Stimulated activated CD4-positive, alpha-beta T cell treated with anti-CD3 and anti-CD28 coated beads, Interleukin-2, amount 100 ng/mL, for 4 hours (primary cell): ENCODE measurements around the gene HS3ST5.

Experiments
- DNase-seq: peaks from one replicate; pipeline ENCODE4 v3.0.0-alpha.2; 2020; ENCODE audit warnings: low read depth

Gene HS3ST5, protein sequence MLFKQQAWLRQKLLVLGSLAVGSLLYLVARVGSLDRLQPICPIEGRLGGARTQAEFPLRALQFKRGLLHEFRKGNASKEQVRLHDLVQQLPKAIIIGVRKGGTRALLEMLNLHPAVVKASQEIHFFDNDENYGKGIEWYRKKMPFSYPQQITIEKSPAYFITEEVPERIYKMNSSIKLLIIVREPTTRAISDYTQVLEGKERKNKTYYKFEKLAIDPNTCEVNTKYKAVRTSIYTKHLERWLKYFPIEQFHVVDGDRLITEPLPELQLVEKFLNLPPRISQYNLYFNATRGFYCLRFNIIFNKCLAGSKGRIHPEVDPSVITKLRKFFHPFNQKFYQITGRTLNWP

GRCh38 chr6:114342826-114343781, at the start of gene HS3ST5:
HS3ST5 (minus strand) TSS chr6:114343023; CDS start chr6:114062845, 280,178 bp downstream.
- DNase-seq = no peak

- DNase-seq = no peak
Observed at GRCh38 chr6:114390176-114390575, 47.4 kb upstream of the HS3ST5 start.

DNA sequence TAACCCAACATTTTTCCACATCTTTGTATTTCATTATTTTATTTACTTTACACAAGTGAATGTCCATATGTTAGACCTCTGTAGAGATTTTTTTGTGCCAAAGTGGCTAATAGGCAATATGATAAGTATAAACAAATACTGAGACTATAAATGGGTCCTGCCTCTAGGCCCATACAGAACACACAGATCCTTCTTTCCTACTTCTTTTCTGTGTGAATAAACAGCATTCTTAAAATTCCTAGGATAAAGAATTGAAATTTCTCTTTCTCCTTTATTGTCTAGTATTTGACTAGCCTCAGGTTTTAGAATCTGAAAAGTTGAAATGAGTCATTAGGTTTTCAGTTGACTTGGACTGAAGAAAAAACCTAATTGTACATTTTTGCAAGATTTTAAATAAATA, 46.3 kb upstream of the HS3ST5 start:
- no peak for DNase-seq

DNA sequence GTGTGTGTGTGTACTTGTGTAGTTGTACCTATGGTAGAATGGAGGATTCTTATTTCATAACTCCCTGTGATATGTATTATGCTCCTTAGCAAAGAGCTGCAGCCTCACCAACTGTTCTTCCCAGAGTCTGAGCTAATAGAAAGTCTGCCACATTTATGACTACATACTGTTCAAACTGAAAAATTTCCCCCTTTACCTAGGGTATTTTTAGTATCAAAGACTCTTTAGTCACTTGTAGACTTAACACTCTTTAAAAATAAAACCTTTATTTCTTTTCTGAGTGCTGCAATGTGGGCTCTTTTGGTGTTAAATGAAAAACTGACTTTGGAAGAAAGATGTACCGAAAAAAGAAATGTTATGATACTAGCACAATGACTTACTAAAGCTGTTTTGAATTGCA, 39.6 kb upstream of the HS3ST5 start:
- no peak for DNase-seq

GRCh38 chr6:114377881-114378280, 35.1 kb upstream of the HS3ST5 start:
- no peak for DNase-seq

DNA sequence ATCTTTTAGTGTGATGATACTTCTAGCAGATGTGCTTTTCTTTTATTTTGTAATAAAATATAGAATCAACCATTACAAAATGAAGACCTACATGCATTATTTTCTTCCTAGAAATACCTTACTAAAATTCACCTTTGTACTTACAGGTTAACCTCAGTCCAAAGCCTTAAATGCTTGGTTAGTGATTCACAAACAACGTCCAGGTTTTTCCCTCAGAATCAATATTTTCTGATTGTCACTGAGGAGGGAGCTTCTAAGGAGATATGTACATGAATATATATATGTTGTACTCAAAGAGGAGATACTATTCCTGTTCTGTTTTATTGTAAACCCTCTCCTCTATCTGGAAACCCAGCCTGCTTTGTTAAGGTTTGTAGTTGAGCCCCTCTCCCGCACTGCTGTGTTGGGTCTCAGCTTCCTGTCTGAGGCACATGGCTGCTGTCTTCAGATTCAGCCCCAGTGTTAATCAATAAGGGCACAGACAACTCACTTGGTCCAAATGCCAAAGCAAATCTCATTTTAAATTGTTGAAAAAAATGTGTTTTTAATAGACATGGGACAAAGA, 33.9 kb upstream of the HS3ST5 start:
- no peak for DNase-seq

DNA sequence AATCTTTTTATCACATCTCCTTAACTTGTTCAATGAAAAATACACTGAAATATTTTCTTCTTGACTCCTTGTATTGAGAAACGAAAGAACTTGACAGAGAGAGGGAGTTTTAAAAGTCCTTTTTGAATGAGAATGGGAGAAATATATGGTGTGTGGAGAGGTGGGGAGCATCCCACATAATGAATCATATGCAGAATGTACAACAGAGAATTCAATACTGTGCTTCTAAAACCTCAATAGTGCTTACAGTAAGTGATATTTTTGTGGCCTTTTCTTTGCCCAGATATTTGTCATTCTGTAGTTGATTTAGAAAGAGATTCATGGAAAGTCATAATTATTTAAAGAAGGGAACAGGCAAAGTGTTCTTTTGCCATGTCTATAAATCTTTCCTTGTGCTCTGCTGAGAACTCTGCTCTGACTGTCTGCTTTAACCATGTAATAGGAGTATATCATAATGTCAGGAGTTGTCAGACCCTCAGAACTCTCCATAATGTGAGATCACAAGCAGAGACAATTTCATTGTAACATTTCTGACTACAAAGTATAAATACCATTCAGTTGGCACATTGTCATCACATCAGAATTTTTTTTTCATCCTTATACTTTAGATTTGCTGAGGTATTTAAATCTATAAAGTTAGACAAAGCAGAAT, 32.8 kb upstream of the HS3ST5 start:
- DNase-seq = no peak

- DNase-seq = no peak
Observed at GRCh38 chr6:114367315-114367961, 24.6 kb upstream of the HS3ST5 start.

DNA sequence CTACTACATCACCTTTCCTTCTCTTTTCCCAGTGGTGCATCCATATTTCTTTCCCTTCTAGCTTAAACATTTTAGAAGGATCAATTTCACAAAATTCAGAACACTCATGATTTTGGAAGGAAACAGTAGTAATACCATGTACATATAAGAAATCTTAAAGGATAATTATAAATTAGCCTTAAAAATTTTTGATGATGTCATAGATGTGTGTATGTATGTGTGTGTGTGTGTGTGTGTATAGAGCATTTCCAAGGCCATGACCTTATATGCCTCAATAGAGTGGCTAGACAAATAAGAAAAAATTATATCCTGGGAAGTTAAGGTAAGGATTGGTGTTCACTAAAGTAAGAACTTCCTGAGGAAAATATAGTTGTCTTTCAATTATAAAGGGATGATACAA, 24.1 kb upstream of the HS3ST5 start:
- DNase-seq = no peak

GRCh38 chr6:114364301-114364700, 21.5 kb upstream of the HS3ST5 start:
- no peak for DNase-seq

GRCh38 chr6:114362957-114363356, 20.1 kb upstream of the HS3ST5 start:
- DNase-seq = no peak

DNA sequence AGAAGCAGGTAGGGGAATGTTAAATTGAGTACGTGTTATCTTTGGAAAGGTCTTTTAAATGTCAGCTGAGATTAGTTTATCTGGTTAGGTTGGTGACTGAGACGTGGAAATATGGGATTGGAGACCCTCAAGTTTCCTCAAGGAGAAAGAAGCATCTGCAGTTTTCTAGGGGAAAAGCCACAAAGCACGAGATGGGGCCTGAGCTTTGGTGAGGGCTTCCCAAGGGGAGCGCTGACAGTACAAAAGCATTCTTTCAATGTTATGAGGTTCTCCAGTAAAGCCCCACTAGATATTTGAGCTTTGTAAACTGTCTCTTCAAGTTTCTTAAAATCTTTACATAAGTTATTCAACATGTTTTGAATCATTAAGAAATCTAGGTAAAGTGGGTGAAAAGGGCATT, 19.6 kb upstream of the HS3ST5 start:
- no peak for DNase-seq

- no peak for DNase-seq
Observed at GRCh38 chr6:114361036-114361435, 18.2 kb upstream of the HS3ST5 start.

- no peak for DNase-seq
Observed at GRCh38 chr6:114355300-114355699, 12.5 kb upstream of the HS3ST5 start.

DNA sequence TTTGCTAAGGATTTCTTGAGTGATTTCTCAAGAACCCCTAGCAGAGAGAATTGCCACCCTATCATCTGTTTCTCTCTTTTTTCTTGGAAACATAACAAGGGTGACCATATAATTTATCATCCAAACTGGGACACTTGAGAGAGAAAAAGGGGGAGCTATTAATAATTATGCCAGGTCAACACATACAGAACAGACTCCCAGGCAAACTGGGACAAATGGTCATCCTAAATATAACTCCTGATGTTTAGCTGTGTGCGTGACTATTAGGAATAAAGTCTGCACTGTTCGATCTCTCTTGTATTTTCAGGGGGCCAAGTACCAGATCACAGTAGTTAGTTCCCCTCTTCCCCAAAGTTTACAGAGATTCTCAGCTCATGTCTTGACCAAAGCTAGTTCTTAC, 11.7 kb upstream of the HS3ST5 start:
- DNase-seq = no peak

DNA sequence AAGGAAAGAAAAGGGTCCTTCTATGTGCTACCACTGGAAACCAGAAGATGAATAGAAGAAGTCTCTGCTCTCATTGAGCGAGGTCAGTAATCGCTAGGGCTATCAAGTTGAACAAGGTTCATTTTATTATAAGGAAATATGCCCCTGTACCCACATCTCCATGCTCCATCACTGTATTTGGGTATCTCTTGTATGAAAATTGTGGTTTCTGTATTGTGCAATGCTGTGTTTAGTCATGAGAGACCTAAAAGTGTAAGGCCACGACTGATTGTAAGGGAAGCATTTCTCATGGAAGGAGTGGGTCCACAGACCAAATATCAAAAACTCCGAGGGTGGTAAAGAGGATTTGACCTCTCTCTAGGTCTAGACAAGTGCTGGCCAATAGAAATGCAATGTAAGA, 3.6 kb upstream of the HS3ST5 start:
- no peak for DNase-seq

DNA sequence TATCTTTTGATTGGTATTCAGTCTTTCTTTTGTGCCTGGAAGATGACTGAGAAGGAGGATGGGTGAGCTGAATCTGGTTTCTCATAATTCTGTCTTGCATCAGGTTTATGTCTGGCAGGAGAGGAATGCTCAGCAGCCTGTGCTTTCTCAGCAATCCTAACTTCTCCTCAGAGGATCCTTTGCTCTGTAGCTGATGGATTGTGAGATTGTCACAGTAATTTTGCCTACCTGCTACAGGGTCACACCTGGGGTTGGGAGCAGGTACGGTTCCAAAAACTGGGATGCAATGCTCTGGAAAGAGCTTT, 2.1 kb upstream of the HS3ST5 start:
- DNase-seq = no peak

DNA sequence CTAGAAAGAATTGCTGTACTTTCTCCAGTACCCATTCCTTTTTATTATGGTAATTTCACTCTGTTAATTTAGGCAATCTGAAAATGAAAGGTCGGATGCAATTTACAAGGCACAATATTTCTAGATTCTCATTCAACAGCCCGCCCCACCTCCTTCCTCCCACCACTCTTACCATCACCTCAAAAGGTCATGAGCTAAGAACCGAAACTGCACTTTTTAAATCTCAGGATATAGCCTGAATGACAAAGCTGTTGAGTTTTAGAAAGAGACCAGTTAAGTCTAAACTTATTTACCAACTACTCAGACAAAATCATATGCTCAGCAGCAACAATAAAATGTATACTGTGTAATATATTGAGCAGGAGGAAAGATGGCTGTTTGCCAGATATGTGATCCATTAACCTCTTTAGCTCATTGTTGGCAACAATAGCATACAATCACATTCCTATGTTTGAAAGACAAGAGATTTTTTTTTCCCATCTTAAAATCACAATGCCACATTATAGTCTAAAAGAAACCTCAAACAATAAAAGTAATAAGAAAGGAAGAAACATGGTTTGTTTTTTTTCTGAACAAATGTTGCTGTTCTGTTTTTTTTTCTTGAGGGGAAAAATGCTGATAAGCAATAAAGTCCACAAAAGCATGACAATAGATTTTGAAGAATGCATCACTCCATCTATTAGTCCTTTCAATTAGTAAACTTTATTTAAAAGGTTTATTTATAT, 1.6 kb upstream of the HS3ST5 start:
- no peak for DNase-seq

GRCh38 chr6:114343782-114344144, 940 bp upstream of the HS3ST5 start:
- no peak for DNase-seq

DNA sequence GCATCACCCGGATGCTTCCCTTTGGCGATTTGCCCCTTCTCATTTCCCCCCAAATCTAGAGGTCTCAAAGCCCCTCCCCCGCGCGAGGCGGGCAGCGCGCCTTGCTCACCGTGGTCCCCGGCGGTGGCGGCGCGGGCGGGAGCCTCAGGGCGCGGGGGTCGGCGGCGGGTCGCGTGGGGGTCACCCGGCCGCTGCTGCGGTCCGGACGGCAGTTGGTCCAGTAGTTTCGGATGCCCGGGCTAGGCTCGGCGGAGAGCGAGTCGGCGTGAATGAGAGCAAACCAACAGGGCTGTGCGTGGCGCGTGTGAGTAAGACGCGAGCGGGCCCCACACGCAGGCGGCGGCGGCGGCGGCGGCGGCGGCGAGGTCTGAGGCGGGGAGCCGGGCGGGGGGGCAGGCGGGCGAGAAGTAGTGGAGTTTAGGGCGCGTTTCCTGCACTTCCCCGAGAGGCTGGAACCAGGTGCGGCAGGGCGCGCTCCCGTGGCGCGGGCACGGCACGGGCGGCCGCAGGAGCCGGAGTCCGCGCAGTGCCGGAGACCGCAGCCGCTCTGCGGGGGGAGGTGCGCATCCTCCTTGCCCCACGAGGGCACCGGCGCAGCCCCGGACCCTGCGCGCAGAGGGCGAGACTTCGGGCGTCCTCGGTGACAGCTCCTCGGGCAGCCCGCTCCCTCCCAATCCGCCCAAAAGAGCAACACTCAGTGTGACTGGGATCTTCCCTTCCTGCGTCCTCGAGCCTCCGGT, 567 bp downstream of the HS3ST5 start:
- no peak for DNase-seq

- DNase-seq = no peak
Observed at GRCh38 chr6:114339706-114340105, 3.1 kb downstream of the HS3ST5 start.
